HEK293T (cell line): ENCODE data around the gene LCP2.

Experiments
- ARNT ChIP-seq: fragments of 450-650 bp; IDR thresholded peaks from 2 replicates; pipeline ENCODE4 v1.6.1; 2017; ENCODE audit warnings: mild to moderate bottlenecking
- BHLHE40 ChIP-seq: fragments of 450-650 bp; IDR thresholded peaks from 2 replicates; pipeline ENCODE4 v1.6.1; 2016; ENCODE audit warnings: mild to moderate bottlenecking, moderate library complexity, borderline replicate concordance
- ELF4 ChIP-seq: fragments of 450-650 bp; IDR thresholded peaks from 2 replicates; pipeline ENCODE4 v1.6.1; 2017; ENCODE audit warnings: antibody characterized with exemption
- FOXA1 ChIP-seq: fragments of 450-650 bp; IDR thresholded peaks from 2 replicates; pipeline ENCODE4 v1.6.1; 2016; ENCODE audit warnings: mild to moderate bottlenecking
- FOXK2 ChIP-seq: fragments of 450-650 bp; IDR thresholded peaks from 2 replicates; pipeline ENCODE4 v1.6.1; 2016; ENCODE audit warnings: mild to moderate bottlenecking
- FOXM1 ChIP-seq: fragments of 450-650 bp; IDR thresholded peaks from 2 replicates; pipeline ENCODE4 v1.6.1; 2017; ENCODE audit warnings: mild to moderate bottlenecking, borderline replicate concordance
- HDGF ChIP-seq: fragments of 450-650 bp; IDR thresholded peaks from 2 replicates; pipeline ENCODE4 v1.6.1; 2017; ENCODE audit warnings: antibody characterized with exemption, borderline replicate concordance
- L3MBTL2 ChIP-seq: fragments of 450-650 bp; conservative IDR thresholded peaks from 2 replicates; pipeline ENCODE4 v1.6.1; 2016; ENCODE audit warnings: mild to moderate bottlenecking
- LEF1 ChIP-seq: fragments of 450-650 bp; IDR thresholded peaks from 2 replicates; pipeline ENCODE4 v1.6.1; 2017; ENCODE audit warnings: mild to moderate bottlenecking, borderline replicate concordance
- PKNOX1 ChIP-seq: fragments of 450-650 bp; IDR thresholded peaks from 2 replicates; pipeline ENCODE4 v1.6.1; 2016
- SP1 ChIP-seq: fragments of 450-650 bp; IDR thresholded peaks from 2 replicates; pipeline ENCODE4 v1.6.1; 2017
- SUZ12 ChIP-seq: fragments of 450-650 bp; IDR thresholded peaks from 2 replicates; pipeline ENCODE4 v1.6.1; 2016; ENCODE audit warnings: mild to moderate bottlenecking

DNA sequence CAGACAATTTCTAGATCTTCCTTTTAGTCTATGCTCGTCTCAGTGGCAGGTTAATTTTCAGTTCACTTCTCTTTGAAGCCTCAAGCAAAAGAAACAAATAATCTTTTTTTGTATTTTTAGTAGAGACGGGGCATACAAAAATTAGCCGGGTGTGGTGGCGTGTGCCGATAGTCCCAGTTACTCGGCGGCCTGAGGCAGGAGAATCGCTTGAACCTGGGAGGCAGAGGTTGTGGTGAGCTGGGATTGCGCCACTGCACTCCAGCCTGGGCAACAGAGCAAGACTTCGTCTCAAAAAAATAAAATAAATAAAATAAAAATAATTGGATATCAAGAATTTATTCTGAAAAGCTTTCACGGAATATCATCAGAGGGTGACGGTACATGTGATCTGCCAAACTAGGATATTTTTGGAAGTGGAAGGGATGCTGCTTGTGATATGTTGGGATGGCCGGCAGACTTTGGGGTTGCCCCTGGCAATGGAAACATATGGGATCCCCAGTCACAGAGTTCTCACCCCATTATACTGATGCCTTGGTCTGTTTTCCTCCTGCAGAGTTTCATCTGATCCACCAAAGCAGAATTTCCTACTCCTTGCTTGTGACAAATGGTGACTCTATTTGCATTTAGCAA lies 7.6 kb upstream of the LCP2 start:
- TF ChIP-seq SP1 (no peak), FOXK2 (no peak), BHLHE40 (no peak), SUZ12 (no peak), PKNOX1 (no peak), L3MBTL2 (no peak), FOXM1 (no peak), ELF4 (no peak), ARNT (no peak), LEF1 (no peak), HDGF (no peak), FOXA1 (no peak)
